HS-27A (cell line): ENCODE measurements around the gene EMCN.
A peak's percentile ranks its signal among the peaks of the same experiment; 100 is the strongest.
"Not testable (repeated sequence)": the region's sequence is repeated elsewhere in the genome, so short reads cannot be mapped to it uniquely, and the experiment has no call there.

Source experiments
- DNase-seq: peaks from one replicate; pipeline ENCODE4 v3.0.0-alpha.2; 2012; ENCODE audit warnings: low read depth, missing footprints

Gene EMCN

GRCh38 chr4:100379583-100380105 is 138.2 kb downstream of the EMCN start:
- DNase-seq, result no peak

- no peak for DNase-seq
These were observed 145.4 kb downstream of the EMCN start for GRCh38 chr4:100372432-100372831.

GRCh38 chr4:100369871-100370270 is 148.0 kb downstream of the EMCN start:
- no peak for DNase-seq

GRCh38 chr4:100367451-100367850 is 150.4 kb downstream of the EMCN start:
- no peak for DNase-seq

- DNase-seq, result no peak
These were observed 151.6 kb downstream of the EMCN start for GRCh38 chr4:100366213-100366612.

GRCh38 chr4:100362366-100362765 is 155.5 kb downstream of the EMCN start:
- no peak for DNase-seq

- no peak for DNase-seq
These were observed 156.5 kb downstream of the EMCN start for GRCh38 chr4:100361336-100361735.

- no peak for DNase-seq
These were observed 157.6 kb downstream of the EMCN start for GRCh38 chr4:100360211-100360610.

- DNase-seq, result no peak
These were observed 158.4 kb downstream of the EMCN start for GRCh38 chr4:100359441-100359840.

- DNase-seq, result no peak
These were observed 160.3 kb downstream of the EMCN start for GRCh38 chr4:100357542-100357941.

- no peak for DNase-seq
These were observed 161.7 kb downstream of the EMCN start for GRCh38 chr4:100356172-100356571.

GRCh38 chr4:100352352-100352751 is 165.5 kb downstream of the EMCN start:
- DNase-seq, result not testable (repeated sequence)

GRCh38 chr4:100348473-100348872 is 169.3 kb downstream of the EMCN start:
- DNase-seq, result peak; percentile 50

- no peak for DNase-seq
These were observed 170.6 kb downstream of the EMCN start for GRCh38 chr4:100347241-100347640.

GRCh38 chr4:100345585-100345984 is 172.2 kb downstream of the EMCN start:
- no peak for DNase-seq
